Smooth muscle cell of the brain vasculature (primary cell): ENCODE measurements around the gene IRX4.

Experiments used
- DNase-seq: peaks from one replicate; pipeline ENCODE4 v3.0.0-alpha.2; 2012; ENCODE audit warnings: low read depth, low spot score

The IRX4 gene

GRCh38 chr5:1836891-1837880 is 45.5 kb downstream of the IRX4 start:
- DNase-seq, result no peak

DNA sequence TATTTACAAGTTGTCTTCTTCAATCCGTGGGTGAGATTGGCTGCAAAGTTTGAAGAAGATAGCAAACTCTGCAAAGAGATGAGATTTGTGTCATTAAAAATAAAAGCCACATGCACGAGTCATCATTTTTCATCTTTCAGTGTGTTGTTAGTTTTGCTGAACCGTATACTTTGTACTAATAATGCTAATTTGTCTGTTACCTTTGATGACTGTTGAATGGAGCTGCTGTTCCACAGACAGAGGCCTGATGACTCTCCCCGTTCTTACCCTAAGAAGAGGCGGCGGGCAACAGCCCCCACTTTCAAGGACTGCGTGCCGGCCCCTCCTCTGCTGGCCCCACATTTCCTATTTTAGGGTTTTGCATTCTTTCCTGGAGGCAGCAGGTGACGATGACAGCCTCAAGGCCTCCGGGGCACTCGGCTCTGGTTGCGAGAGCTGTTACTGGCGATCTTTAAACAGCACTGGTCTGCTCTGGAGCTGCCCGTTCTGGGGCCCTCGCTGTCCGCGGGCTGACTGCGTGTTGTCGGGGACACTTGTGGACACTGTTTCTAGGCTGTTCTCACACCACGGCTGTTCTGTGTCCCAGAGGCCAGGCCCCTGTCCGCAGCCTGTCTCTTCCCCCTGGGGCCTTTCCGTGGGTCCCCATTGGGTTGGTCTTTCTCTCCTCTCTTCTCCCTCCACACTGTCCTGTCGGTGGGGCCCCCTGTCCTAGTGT is 46.4 kb downstream of the IRX4 start:
- DNase-seq, result no peak

DNA sequence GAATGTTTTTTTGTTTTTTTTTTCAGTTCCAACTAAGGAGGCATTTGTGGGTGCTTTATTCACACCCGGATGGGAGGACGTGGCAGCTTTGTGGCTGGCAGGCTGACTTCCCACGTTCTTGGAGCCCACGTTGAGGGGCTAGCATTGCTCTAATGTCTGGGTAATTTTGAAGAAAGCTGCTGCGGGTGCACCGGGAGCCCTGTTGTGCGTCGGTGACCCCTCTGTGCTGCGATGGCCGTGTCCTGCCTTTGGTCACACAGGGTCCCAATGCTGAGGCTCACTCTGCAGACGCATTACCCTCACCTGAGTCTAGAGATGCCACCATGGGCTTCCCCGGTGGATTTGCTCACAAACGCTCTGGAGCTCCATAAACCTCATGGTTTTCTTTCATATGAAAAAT is 47.3 kb downstream of the IRX4 start:
- DNase-seq, result no peak

DNA sequence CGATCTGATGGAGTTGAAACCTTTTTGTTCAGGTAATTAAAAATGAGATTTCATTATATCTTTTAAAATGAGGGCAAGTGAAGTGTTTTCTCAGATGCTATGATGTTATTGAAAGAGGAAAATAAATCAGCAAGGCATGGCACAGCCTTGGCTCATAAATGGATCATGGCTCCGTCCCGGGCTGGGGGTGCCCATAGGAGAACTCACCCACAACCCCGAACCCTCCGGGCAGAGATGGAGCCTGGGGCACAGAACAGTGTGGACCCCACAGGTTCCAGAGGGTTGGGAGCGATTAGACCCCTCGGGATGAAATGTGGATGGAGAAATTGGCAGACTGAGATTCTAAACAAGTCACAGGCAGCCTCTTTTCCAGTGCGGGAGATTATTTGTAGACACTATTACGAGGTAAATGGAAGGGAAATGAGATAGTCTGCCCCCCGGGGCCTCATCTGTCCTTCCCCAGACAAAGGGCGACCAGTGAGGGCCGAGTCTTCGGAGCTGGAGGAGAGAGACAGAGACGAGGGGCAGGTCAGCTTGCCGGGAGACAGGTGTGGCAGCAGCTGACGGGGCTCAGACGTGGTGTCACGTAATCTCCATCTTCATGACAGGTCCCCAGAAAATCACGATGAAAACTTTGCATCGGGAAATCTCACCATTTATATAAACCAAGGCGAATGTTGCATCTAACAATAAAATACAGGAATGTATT is 47.9 kb downstream of the IRX4 start:
- no peak for DNase-seq

GRCh38 chr5:1834022-1834551 is 48.6 kb downstream of the IRX4 start:
- DNase-seq, result no peak

GRCh38 chr5:1833264-1834021 is 49.3 kb downstream of the IRX4 start:
- DNase-seq, result no peak

DNA sequence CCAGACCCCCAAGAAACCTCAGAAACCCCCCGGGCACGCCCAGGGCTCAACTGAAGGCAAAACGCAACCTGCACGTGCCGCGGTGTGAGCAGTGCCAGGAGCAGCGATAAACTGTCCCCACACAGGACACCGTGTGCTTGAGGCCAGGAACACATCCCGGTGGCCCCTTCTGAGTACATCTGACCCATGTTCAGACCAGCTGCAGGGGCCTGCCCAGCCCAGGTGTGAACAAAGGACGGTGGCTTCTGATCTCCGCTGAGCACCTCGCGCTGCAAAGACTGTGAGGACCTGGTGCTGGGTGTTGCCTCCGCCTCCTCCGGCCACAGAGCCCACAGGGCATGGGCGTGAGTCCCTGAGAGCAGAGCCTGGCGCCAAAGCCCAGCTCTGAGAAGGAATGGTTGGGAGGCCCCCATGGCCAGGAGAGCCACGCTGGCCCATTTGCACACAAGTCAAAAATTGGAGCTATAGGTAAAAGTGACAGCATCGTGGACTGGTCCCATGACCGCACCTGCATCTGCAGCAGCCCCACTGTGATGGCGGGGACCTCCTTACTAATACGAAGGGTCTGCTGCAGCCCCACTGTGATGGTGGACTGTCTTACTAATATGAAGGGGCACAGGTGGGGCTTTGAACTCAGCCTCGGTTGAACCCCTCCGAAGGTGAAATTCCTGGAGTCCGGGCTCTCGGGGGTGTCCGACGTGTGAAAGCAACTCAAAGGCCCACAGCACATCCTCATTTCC is 50.0 kb downstream of the IRX4 start:
- DNase-seq, result no peak

GRCh38 chr5:1831677-1832313 is 50.9 kb downstream of the IRX4 start:
- DNase-seq, result no peak

DNA sequence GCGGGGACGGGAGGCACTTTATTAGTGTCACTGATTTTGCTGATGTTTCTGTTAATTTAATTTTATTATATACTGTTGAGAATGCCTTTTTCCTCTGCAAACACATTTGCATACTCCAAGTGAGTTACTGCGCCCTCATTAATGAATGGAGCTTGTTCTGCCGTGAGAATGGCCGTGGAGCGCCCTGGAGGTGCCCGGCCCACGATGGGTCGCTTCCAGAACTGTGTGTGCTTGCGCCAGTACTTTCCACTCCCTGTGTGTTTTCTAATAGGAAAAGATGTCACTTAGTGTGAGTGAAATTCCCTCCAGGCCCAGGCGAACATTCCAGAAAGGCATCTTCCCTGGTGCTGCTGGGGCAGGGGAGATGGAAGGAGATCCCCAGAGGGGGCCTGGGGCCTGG is 51.5 kb downstream of the IRX4 start:
- no peak for DNase-seq

GRCh38 chr5:1830571-1831228 is 52.0 kb downstream of the IRX4 start:
- no peak for DNase-seq

DNA sequence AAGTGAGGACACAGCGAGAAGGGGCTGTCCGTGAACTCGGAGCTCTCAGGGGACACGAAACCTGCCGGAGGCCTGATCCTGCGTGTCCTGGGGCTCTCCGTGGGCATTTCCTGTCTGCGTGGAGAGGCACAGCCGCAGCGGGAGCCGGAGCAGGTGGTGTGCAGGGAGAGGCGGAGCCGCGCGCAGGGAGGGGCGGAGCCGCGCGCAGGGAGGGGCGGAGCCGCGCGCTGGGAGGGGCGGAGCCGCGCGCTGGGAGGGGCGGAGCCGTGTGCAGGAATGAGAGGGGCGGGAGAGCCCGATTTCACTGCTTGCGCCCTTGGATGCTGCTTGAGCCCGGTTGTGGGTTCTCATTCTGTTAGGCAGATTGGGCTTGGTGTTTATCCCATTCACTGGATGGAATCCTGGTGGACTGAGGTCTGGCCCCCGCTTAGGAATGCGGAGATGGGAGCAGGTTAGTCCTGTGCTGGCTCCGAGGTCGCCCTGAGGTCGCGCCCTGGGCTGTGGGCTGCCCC is 54.8 kb downstream of the IRX4 start:
- no peak for DNase-seq
